HG03342 (cell line): ENCODE data around the gene PPP4R4.

ENCODE experiments used
- ATAC-seq: cut with Tn5 transposase; IDR thresholded peaks from one replicate; pipeline ENCODE4 v1.9.1; 2021; ENCODE audit warnings: mild to moderate bottlenecking, moderate library complexity; ENCODE audit not compliant: unreplicated experiment

The PPP4R4 gene

DNA sequence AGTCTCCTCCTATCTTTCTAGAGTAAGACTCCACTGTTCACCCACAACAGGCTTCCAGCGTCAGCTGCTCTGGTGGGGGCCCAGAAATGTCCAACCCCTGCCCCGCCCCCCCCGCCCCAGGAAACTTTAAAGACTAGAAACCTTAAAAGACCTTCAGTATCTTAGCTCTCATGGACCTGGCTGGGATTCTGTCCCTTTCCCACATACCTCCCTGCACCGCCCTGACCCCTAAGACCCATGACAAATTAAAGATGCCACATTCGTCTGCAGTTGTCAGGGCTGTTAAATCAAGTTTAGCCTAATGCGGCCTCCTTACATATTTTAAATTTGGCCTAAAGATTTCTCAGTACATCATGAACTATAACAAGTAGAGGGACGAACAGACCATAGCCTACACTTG lies 129.0 kb downstream of the PPP4R4 start:
- ATAC-seq, result no peak

DNA sequence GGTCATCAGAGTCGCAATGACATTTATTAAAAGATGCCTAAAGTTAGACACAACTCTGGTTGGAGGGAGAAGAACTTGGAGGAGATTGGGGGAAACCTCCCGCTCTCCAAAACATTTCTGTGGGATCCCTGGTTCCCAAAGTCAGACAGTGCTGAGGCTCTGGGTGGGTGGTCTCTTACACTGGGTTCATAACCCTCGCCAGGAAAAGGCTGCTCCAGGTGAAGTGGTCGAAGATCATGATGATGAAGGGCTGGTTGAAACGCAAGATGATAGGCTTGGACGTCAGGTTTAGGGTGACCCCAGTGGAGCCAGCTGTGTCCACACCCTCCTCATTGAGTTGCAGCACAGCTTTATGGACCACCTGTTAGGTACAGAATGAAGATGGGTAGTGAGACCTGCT lies 130.1 kb downstream of the PPP4R4 start:
- no peak for ATAC-seq

DNA sequence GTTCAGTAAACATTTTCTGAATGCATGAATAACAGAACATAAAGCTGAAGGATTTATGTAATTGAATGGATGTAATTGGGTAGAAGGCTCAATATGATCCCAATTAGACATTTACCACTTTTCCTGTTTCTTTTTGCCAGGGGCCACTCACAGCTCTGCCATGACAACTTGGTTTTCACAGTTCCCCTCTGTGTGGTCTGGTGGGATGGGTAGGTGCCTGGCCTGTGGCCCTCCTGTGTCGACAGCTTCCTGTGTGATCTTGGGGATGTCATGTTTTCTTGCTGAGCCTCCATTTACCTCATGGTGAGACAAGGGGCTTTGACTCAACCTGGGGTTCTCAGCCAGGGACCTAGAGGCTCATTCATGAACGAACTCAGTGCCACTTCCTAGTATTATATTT lies 131.5 kb downstream of the PPP4R4 start:
- no peak for ATAC-seq

DNA sequence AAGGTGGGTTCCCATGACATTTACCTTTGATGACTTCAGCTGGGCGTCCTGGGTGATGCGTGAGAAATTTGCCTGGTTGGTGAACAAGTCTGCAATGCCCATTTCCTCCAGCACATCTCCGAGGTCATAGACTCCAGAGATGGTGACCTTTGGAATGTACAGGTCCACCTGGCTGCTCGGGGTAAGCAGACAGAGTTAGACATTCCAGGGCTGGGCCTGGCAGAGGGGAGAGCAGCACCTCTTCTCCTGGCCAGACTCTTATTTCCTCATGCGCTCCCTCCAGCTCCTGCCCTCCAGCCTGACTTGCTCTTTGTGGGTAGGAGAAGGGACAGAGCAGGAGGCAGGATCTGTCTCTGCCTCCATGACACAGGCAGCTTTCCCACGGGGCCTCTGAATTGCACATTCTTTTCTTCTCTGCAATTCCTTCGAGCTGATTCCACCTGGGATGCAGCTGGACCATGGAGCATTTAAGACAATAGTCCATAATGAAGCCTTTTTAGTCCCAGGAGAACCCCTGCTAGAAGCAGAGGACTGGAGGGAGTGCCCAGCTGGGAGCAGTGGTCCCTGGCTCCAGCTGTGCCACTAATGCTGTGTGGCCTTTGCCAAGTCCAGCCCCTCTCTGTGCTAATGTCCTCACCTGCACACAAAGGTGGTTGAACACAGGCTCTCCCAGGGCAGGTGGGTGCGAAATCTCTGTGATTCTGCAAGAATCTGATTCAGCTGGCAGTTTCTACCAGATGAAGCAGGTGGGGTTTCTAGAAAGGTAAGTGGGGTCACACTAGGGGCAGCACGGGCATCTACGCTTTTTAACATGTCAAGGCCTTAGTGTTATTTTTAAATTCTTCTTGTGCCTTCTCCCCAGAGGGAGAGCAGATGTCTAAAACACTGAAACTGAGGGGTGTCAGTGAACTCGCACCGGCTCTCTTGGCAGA lies 132.2 kb downstream of the PPP4R4 start:
- no peak for ATAC-seq

DNA sequence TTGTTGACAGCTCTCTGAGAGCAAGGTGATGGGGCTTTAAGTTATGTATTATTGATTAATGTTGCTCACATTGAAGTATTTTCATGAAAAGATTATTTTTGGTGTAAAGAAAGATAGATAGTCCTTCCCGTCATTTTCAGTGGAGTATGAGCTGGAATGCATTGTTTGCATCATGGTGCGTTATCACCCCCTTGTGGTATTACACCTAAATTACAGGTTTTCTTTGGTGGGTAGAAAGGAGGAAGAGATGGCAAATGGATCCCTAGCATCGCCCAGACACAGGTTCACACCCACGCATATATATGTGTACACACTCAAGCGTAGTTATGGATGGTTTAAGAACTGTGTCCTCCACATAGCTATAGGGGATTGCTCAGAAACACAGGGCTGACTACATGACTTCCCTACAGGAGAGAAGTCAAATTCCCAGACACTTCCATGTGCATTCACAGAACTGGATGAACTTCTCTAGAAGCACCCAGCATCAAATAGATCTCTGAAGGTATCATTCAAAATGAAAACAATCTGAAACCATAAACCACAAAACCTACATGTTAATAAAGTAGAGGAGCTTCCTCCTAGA lies 133.4 kb downstream of the PPP4R4 start:
- ATAC-seq, result no peak

DNA sequence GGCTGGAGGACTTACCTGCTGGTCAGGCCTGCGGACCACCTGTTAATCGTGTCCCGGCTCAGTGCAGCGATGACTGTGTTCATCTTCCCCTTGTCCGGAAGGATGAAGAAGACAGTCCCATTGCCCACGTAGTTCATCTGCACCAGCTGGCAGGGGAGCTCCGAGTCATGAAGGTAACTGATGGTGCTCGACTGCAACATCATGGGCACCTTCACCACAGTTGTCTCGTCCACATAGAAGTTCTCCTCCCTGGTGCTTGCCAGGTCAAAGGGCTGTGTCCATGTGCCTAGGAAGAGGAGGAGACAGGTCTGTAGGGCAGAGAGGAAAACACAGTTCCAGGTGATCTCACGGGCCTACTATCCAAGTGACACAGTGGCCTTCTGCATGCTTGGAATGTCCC lies 135.6 kb downstream of the PPP4R4 start:
- ATAC-seq, result no peak

DNA sequence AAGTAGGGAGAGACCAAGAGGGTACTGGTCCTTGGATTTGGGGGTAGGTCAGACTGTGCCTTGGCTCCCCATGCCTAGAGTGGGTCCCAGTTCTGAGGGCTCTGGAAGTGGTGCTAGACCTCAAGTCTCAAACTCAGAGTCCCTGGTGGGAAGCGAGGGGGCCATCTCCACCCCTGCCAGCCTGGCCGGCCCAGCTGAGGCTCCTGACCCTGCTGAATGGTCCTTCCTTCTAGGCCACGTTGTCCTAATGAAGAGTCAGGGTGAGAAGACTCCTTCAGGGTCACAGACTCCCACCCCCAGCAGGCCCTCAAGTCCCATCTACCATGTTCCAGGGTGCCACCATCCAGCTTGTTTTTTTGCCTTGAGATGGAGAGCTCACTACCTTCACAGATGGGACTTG lies 136.1 kb downstream of the PPP4R4 start:
- ATAC-seq, result no peak

DNA sequence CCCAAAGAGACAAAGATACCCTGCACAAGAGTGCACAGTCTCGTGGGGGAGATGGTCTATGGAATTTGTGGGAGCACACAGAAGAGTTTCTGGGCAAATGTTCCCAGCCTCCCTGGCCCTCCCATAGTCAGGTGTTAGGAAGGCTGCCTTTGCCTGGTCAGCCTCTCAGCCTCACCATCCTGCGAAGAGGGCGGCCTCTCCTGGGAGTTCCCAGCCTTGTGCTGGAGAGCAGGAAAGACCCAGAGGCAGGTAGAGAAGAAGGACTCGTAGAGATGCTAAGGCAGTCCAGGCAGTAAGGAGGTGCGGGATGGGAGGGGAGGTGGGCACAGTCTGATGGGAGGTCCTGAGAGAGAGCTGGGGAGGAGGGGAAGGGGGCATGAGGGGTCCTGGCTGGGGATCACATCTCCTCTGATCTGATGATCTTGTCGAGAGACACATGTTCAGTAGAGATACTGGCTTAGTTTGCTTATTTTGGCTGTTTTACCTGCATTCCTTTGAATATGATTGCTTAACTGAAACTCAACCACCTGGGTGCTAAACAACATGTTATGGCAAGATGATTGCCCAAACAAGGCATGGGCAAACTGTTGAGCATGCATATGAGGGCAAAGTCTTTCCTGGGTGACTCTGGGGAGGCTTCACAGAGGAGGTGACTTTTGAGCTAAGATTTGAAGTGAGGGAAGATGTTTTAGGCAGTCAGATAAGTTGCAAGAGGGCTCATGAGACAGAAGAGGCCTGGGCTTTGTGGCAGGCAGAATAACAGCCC lies 138.5 kb downstream of the PPP4R4 start:
- ATAC-seq, result no peak

DNA sequence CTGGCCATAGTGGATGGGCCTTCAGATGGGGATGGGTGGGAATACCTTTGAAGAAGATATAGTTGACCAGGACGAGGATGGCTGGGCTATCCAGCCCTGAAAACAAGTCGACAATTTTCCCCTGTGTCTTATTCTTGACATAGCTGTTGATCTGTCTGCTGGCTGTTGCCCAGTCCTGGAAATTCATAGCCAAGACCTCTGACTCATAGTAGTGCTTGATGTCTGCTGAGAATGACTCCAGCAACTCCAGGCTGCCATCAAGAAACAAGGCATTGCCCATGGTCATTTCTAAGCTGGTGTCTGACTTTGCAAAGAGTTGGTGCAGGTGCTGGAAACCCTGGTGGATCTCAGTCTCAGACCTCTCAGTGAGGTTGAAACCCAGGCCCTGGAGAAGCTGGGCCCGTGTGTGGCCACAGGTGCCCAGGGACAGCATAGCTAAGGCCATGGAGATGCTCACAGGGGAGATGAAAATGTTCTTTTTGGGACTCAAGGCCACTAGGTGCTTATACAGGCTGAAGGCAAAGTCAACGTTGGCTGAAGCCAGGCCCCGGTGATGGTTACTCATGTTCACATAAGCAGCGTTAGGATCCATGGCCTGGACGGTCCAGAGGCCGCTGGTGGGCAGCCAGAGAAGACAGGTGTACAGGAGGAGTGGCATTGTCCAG lies 140.0 kb downstream of the PPP4R4 start:
- no peak for ATAC-seq

DNA sequence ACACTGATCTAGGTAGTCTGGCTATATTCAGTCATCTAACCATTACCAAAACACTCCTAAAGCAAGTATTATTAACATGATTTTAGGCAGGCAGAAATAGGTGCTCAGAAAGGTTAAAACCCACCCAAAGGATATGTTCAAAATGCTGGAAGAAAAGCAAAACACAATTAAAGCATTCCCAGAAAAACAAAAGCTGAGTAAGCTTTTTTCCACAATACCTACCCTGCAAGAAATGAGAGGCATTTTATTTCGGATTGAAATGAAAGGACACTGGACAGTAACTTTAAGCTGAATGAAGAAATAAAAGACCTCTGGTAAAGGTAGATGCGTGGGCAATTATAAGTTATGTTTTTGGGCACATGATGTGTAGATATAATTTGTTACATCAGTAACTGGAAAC lies 140.8 kb downstream of the PPP4R4 start:
- ATAC-seq, result no peak

DNA sequence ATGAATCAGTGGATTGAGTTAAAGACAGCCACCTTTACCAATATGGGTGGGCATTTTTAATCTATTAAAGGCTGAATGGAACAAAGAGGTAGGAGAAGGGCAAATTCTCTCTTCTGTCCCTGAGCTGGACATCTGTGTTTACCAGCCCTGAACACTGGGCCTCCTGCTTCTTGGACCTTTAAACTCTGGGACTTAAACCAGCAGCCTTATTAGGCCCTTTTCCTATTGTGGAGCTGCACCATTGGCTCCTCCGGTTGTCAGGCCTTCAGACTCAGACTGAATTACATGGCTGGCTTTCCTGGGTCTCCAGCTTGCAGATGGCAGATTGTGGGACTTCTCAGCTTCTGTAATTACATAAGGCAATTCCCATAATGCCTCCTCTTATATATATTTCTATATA lies 142.6 kb downstream of the PPP4R4 start:
- no peak for ATAC-seq

DNA sequence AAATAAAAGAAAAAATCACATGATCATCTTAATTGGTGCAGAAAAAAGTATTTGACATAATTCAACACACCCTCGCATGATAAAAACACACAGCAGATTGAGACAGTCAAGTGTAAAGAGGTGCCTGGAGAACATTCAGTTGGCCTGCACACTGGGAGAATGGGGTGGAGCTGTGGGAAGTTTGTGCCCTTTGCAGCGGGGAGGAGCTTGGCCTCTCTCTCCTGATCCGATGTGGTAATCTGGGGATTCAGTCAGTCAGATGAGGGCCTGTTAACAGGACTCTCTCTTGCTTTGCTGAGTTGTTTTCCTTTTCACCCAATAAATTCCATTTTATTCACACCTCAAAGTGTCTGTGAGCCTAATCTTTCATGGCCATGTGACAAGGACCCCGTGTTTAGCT lies 143.1 kb downstream of the PPP4R4 start:
- no peak for ATAC-seq

DNA sequence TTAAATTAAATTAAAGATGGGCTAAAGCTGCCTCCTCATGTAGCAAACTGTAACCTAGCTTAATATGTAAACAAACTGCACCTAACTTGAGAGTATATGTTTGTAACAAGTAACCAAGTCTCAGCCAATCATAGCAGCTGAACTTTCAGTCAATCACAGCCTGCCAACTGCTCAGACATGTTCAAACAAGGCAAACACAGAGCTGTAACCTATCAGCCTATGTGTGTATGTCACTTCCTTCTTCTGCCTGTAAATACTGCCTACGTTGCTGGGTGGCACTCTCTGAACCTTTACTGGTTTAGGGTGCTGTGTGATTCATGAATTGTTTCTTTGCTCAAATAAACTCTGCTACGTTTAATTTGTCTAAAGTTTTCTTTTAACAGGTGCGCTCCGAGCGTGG lies 146.1 kb downstream of the PPP4R4 start:
- ATAC-seq, result no peak

DNA sequence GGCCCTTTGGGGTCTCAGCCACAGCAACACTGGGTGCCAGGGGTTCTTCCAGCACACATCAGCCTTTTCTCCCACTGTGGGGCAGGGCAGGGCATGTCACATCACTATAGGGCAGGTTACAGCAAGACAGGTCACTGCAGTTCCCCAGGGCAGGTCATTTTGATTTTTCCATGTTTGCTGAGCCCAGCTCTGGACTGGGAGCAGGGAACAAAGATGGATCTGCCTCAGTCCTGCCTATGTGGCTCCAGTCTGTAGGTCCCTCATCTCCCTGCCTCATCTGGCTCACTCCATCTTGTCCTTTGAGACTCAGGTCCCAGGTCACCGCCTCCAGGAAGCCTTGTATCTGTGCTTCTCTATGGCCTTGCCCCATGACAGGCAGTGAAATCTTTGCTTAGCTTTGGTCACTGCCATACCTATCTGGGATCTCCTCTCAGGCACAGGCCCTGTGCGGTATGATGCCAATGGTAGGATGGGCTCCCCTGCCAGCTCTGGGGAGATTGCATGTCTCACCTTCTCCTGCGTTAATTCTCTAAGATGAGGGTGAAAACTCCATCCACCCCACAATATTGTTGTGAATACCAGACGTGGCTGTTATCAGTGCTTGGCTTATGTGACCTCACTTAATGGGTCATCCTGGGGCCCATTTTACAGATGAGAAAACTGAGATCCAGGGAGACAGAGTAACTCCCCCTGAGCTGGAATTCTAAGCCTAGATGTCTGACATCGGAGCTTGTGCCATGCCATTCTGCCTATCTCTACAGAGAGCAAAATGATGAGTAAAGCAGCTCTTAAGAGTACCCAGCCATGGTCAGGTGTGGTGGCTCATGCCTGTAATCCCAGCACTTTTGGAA lies 147.5 kb downstream of the PPP4R4 start:
- ATAC-seq, result no peak

DNA sequence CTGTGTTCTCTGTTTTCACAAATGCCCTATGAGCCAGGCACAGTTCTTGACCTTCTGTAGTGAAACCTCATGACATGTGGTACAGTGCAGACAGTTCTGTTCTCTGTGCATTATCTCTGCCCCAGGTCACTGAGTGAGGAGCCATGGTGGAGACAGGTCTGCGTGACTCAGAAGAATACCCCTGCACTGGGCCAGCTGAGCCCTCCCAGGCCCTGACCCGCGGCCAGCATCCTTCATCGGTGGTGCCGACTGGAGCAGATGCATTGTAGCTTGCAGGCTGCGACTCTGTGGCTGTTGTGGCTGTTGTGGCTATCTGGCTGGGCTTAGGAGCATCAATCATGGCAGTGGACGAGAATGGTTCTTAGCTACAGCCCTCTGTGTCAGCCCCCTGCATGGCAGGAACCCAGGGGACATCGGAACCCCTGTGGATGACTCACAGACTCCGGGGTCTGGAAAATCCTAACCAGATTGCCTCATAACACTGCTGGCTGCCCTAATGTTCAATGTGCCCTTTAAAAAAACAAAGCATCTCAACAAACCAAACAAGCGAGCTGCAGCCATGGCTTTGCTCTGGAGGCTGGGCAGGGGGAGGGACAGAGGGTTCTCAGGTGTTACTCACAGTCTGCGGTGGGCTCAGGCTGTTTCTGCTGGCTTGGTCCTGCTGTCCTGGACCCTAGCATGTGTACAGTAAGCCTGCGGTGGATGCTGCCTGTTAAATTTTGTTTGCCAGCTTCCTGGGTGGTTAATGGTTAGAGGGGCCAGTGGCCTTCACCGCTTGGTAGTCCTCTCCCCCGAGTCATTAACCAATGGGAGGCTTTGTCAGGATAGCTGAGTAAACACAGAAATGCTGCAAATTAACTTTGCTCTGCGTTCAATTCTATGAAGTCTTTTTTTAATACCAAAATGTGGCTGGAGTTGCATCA lies 148.8 kb downstream of the PPP4R4 start, which contains the start of gene SERPINA6:
Gene SERPINA6 (minus strand): TSS at position 689 of the 923 bp plus-strand sequence. CDS start 8,688 bp downstream, outside the sequence.
- ATAC-seq, result no peak

DNA sequence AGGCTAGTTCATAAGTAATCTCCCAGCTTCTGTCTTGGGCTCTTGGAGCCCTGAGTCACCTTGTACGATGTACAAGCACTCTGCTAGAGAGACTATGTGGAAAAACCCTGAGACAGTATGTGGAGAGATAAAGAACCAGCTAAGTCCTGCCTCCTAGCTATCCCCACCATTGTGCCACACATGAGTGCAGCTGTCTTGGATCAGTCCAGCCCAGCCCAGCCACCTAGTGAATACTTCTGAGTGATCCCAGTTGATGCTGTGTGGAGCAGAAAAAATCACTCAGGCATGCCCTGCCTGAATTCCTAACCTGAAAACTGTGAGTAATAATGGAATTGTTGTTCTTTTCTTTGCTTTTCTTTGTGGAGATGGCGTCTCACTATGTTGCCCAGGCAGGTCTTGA lies 154.1 kb downstream of the PPP4R4 start:
- no peak for ATAC-seq
